Epithelial cell of prostate (primary cell): ENCODE results near the gene OR8G1.
"Not testable (repeated sequence)": the region's sequence is repeated elsewhere in the genome, so short reads cannot be mapped to it uniquely, and the experiment has no call there.

Source experiments
- DNase-seq: peaks from one replicate; pipeline ENCODE4 v3.0.0-alpha.2; 2011; ENCODE audit warnings: low read depth, low spot score
- H3K27ac ChIP-seq: fragments of 450-650 bp; 2 replicates; pipeline ENCODE4 v1.5.1; 2017; ENCODE audit warnings: mild to moderate bottlenecking

The OR8G1 gene

DNA sequence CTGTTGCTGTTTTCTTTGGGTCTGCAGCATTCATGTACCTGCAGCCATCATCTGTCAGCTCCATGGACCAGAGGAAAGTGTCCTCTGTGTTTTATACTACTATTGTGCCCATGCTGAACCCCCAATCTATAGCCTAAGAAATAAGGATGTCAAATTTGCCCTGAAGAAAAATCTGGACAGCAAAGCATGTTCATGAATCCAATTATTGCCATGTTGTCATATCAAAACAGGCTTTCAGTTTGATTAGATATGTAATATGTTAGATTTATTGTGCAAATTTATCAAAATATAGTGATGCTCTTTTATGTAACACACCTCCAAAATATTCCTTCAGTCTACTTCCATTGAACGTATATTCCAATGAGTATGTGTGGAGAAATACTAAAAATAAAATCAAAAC, 15.4 kb upstream of the OR8G1 start:
- no peak overlapping the region for H3K27ac ChIP-seq
- no peak for DNase-seq

DNA sequence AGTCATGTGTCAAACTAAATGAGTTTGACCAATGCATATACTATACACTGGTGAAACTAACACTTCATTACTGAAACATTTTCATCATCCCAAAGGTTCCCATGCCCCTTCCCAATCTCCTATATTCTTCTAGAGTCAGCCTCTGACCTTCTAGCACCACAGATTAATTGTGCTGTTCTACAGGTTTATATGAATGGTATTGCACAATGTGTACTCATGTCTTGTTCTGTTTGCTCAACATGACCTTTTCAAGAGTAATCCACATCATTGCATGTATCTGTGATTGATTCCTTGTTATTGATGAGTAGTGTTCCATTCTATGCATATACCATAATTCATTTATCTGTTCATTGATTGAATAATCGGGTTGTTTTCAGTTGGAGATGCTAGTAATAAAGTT, 7.5 kb upstream of the OR8G1 start:
- H3K27ac ChIP-seq: no peak overlapping the region
- no peak for DNase-seq

DNA sequence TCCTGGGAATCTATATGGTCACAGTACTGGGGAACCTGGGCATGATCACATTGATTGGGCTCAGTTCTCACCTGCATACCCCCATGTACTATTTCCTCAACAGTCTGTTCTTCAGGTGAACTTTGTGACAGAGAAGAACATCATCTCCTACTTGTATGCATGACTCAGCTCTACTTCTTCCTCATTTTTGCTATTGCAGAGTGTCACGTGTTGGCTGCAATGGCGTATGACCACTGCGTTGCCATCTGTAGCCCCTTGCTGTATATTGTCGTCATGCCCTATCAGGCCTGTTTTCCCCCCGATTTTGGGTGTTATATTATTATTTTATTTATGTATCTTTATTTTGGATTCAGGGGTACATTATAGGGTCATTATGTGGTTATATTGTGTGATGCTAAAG, 2.4 kb upstream of the OR8G1 start:
- no peak overlapping the region for H3K27ac ChIP-seq
- no peak for DNase-seq

DNA sequence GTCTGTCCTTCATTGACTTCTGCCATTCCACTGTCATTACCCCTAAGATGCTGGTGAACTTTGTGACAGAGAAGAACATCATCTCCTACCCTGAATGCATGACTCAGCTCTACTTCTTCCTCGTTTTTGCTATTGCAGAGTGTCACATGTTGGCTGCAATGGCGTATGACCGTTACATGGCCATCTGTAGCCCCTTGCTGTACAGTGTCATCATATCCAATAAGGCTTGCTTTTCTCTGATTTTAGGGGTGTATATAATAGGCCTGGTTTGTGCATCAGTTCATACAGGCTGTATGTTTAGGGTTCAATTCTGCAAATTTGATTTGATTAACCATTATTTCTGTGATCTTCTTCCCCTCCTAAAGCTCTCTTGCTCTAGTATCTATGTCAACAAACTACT, 9.0 kb downstream of the OR8G1 start:
- DNase-seq, H3K27ac ChIP-seq: not testable (repeated sequence)

DNA sequence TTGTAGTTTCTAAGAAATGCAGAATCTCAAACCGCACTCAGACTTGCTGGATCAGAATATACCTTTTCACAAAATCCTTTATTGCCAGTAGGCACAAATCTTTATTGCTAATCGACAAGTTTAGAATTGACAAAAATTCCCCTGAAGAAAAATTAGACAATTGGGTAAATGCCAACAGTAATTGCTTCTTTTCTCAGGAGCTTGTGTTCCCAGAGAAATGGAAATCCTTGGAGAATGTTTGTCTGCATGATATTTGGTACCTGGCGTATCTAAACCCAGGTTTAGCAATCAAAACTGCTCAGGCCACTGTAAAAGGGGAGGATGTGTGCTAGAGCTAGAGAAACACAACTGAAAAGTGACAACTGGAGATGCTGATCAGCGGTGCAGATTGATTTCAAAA, 15.2 kb downstream of the OR8G1 start, which contains the start of gene OR8G5:
TSS of gene OR8G5 (plus strand) at position 301 of the 400 bp plus-strand sequence. CDS start 8,556 bp downstream, outside the sequence.
- no peak within 1 kb of the TSS for H3K27ac ChIP-seq
- DNase-seq: no peak

DNA sequence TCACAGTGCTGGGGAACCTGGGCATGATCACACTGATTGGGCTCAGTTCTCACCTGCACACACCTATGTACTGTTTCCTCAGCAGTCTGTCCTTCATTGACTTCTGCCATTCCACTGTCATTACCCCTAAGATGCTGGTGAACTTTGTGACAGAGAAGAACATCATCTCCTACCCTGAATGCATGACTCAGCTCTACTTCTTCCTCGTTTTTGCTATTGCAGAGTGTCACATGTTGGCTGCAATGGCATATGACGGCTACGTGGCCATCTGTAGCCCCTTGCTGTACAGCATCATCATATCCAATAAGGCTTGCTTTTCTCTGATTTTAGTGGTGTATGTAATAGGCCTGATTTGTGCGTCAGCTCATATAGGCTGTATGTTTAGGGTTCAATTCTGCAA, 24.1 kb downstream of the OR8G1 start:
- not testable (repeated sequence) for H3K27ac ChIP-seq, DNase-seq

DNA sequence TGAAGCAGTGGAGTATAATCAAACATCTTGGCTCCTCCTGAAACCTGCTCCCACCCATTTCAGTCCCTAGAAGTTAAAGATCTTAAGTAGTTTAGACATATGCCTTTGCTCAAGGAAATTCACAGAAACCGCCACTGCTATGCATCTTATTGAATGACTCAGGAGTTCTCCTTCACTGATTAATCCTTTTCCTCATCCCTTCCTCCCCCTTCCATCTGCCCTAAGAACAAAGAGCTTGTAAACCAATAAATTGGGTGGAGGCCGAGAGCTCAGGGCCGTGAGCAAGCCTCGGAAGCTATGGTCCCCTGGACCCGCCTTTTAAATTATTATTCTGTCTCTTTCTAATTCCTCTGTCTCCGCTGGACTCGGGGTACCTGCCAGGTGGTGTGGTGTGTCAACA, 30.0 kb downstream of the OR8G1 start:
- peak; percentile 6 for DNase-seq
- H3K27ac ChIP-seq: not testable (repeated sequence)

DNA sequence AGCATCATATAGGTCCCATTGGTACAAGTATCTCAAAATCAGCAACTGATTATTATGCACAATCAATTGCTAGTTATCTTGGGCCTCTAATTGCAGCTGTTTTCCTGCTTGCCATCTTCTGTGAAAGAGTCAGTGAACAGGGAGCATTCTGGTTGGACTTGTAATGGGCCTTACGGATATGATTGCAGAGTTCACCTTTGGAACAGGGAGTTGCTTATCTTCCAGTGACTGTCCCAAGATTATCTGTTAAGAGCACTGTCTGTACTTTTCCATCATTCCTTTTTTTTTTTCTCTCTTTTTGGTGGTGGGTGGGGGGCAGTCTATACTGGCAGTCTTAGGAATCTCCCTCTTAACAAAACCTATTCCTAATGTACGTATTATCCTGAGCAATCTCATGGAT, 33.1 kb downstream of the OR8G1 start:
- H3K27ac ChIP-seq: no peak overlapping the region
- no peak for DNase-seq

DNA sequence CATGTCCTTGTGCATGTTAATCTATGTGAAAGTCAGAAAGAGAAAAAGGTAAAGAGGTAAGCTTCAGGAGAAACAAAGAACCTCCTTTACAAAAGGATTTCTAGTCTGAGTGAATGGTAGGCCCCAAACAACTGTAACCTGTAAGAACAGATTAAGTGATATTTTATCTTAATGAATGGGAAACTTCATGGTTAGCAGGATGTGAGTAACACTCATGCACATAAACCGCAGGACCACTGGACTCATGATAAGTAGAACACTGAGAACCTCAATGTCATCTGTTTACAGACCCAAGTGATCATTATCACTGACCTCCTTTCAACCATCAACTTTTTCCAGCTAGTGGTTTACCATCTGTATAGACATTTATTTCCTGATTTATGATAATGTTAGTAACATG, 35.2 kb downstream of the OR8G1 start:
- H3K27ac ChIP-seq: no peak overlapping the region
- DNase-seq: peak; percentile 8

DNA sequence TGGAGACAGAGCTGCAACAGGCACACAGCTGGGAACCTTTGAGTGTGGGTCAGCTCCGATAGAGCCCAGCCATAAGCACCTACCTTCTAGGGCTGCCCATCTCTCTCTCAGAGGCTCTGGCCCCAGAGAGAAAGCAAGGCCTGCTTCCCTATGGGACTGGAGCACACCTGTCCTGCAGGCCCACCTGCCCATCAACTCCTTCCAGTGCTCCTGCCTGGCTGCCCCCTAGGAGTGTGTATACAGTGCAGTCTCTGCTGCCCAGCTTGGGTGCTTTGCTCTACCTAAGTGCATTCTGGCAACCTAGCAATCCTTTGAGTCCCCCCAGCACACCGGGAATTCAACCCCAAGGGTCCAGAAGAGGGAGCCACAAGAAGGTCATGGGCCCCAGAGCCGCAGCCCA, 36.3 kb downstream of the OR8G1 start:
- H3K27ac ChIP-seq: no peak overlapping the region
- no peak for DNase-seq

DNA sequence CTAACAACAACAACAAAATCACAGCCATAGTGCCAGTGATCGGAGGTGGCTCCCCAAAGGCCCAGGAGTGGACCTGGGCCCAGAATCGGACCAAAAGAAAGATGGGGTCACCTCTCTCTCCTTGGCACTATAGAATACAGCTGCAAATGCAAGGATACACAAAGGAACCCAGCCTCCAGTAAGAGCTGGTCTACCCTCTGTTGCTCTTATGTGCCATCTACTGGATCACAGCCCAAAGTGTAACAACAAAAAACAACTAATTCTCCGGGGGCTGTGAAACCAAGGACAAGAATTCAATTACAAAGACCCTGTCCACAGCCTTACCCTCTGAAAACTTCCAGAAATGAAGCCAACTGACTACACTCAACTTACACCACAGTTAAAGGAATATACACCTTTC, 36.9 kb downstream of the OR8G1 start:
- no peak for DNase-seq
- no peak overlapping the region for H3K27ac ChIP-seq

DNA sequence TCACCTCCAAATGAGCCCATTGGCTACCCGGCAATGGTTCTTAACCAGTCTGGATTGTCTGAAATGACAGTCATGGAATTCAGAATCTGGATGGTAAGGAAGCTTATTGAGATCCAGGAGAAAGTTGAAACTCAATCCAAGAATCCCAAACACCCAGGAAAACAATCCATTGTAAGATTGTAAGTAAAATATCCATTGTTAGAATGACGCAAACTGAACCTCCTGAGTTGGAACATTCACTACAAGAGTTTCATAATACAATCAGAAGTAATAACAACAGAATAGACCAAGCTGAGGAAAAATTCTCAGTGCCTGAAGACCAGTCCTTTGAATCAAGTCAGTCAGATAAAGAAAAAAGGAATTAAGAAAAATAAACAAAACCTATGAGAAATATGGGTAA, 37.4 kb downstream of the OR8G1 start:
- DNase-seq: no peak
- no peak overlapping the region for H3K27ac ChIP-seq

DNA sequence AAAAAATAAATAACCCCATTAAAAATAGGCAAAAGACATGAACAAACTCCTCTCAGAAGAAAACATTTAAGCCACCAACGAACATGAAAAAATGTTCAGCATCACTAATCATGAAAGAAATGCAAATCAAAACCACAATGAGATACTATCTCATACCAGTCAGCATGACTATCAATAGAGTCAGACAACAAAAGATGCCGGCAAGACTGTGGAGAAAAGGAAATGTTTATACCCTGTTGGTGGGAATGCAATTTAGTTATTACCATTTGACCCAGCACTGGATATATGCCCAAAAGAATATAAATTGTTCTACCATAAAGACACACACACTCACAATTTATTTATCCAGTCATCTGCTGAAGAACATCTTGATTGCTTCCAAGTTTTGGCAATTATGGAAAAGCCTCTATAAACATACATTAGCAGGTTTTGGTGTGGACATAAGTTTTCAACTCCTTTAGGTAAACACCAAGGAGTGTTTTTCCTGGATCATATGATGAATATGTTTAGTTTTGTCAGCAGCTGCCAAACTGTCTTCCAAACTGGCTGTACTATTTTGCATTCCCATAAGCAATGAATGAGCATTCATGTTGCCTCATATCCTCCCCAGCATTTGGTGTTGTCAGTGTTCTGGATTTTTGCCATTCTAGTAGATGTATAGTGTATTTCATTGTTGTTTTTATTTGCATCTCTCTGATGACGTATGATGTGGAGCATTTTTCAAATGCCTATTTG, 44.9 kb downstream of the OR8G1 start:
- peak; percentile 27 for DNase-seq
- H3K27ac ChIP-seq: peak overlapping the region; percentile 69

DNA sequence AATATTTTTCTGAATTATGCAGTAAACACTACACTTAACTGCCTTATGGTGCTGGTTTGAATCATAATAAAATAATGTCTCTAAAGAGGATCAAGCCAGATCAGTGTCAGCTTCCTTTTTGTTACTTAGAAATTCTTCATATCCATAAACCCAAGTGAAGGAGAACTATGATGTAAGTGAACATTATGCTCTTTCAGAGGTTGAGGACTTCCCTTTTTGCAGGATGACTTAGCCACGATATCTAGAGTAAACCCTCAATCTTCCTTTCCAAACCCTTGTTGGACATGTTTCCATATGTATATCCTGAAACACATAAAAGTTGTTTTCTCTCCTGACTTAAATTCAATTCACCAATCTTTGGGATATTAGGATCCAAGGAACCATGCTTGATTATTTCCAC, 53.8 kb downstream of the OR8G1 start:
- no peak for DNase-seq
- H3K27ac ChIP-seq: no peak overlapping the region

DNA sequence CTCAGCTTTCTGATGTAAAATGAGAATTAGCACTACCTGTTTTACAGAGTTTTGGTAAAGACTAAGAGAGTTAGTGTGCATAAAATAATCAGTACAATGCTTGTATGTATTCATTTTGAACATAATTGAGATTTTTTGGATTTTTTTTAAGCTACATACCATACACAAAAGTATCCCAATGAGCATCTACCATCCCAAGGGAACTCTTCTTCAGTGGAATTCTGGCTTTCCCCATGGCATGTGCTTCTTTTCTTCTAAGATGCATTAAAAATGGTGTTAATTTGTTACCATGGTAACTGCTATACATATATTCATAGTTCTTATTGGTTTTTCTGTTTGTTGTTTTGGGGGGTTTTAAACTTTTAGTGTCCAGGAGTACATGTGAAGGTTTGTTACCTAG, 55.1 kb downstream of the OR8G1 start:
- H3K27ac ChIP-seq: no peak overlapping the region
- no peak for DNase-seq

DNA sequence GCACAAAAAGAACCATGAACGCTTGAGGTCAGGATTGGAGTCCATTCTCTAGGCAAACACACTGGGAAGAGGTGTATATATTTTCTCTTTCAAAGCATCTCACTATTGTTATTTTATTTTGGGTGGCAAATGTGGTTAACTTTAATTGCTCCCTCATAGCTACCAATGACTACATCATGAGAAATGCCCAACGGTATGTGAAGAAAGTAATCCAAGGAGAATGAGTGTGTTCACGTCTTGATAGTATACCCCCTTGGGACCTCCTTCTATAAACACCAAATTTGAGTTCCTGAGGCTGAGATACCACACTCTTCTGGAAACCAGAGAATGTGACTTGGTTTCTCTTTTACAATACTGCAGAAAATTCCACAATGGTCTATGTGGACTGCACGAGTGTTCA, 57.0 kb downstream of the OR8G1 start:
- no peak overlapping the region for H3K27ac ChIP-seq
- DNase-seq: no peak

DNA sequence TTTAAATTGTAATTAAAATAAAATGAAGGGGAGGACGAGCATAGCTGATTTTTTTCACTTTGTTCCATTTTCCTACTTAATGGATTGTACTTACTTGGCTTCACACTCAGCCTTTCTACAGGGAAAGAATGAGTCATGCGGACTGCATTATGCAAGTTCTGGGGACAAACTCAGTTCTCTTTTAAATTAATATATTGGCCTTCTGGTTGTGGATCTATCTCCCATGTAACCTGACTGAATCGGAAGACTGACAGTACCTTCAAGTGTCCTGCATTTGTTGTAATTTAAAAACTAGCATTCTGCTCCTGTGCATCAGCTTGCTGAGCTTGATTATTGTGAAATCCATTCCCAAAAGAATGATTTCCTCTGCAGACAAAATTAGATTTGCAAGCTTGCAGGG, 60.7 kb downstream of the OR8G1 start:
- DNase-seq: no peak
- H3K27ac ChIP-seq: no peak overlapping the region

DNA sequence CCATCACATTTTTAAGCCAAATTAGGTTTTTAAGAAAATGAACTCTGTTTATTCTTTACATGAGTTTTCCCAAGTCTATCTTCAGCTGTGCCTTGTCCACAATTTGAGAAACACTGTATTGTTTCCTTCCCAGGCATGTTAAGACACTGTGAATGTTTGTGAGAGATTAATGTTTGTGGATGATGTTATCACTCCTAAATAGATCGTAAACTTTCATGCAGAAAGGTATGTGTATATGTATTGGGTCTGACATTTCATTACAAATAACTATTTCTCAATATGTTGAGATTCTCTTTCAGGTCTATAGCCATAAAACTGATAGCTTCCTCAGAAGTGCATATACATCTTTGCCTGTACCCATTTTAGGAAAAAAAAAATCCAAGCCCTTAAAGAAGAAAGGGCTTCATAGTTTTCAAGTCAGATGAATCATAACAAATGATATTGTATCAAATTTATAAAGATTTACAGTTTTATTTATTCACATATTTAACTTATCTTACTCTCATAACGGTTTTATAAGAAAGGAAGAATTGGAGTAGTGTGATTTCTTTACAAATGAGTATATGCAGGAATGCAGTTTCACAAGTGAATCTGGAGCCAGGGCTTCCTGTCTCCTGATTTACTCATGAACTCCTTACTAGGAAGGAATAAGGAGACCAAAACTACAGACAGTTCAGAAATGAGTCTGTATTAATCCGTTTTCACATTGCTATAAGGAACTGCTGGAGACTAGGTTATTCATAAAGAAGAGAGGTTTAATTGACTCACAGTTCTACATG, 61.6 kb downstream of the OR8G1 start:
- DNase-seq: no peak
- H3K27ac ChIP-seq: no peak overlapping the region
